Measurements from ENCODE around the gene AQP9. TPM values are rescaled to one million over a fixed set of nuclear protein-coding genes. Genes with fewer than 3 reads are reported as not detected.

AQP9 gene
- total RNA-seq, 1 donor from 2014 or later = not detected

DNA sequence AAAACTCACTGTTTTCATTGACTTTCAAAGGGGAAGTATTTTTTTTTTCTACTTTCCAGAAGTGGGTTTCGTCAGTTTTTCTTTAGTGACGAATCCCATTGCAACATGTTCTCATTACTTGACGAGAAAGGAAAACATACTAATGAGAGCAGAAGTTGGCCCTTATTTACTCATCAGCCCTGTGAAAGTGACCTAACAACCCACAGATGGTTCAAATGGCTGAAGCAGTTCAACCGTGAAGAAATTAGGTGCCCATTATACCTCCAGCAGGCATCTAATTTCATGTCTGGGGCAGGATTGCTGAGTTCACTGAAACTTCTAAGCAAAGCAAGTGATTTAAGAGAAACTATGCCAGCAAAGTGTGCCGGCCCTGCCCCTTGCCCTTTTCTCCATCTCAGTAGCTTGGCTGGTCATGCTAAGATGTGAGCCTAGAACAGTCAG, 9.0 kb downstream of the AQP9 start:
- TF ChIP-seq EZH2 (IDR thresholded peaks at IDR 0.05) (no peak), EZH2phosphoT487 (IDR thresholded peaks at IDR 0.05) (no peak)
- Histone ChIP-seq H2AFZ (replicated peaks) (no peak overlapping the region), H4K20me1 (ENCODE audit: low read depth) (no peaks in the 10 kb centered on the region), H3F3A (ENCODE audit: low read depth) (no peaks in the 10 kb centered on the region), H3K79me2 (ENCODE audit: low read depth) (no peaks in the 10 kb centered on the region), H3K27me3 (no peaks in the 10 kb centered on the region), H3K9me3 (ENCODE audit: low read depth) (no peaks in the 10 kb centered on the region), H3K4me3 (no peak overlapping the region), H3K36me3 (no peaks in the 10 kb centered on the region), H3K9ac (no peak overlapping the region), H3K4me2 (no peak overlapping the region), H3K4me1 (peaks cover 3% of the 10 kb centered on the region), H3K27ac (no peak overlapping the region)
- no peaks in the 10 kb centered on the region for H3K9me3 Mint-ChIP-seq
- no peak overlapping the region for H3K27ac Mint-ChIP-seq
- H3K27me3 Mint-ChIP-seq (ENCODE audit: insufficient read depth, low read depth) = no peaks in the 10 kb centered on the region
- H3K36me3 Mint-ChIP-seq = no peaks in the 10 kb centered on the region
- peaks cover 4% of the 10 kb centered on the region for H3K4me1 Mint-ChIP-seq
- no peak for DNase-seq (ENCODE audit: low spot score)
- H3K4me3 Mint-ChIP-seq = no peak overlapping the region

- H3K79me2 ChIP-seq (ENCODE audit: low read depth) = no peaks in the 10 kb centered on the region
- TF ChIP-seq, protein P1, sequence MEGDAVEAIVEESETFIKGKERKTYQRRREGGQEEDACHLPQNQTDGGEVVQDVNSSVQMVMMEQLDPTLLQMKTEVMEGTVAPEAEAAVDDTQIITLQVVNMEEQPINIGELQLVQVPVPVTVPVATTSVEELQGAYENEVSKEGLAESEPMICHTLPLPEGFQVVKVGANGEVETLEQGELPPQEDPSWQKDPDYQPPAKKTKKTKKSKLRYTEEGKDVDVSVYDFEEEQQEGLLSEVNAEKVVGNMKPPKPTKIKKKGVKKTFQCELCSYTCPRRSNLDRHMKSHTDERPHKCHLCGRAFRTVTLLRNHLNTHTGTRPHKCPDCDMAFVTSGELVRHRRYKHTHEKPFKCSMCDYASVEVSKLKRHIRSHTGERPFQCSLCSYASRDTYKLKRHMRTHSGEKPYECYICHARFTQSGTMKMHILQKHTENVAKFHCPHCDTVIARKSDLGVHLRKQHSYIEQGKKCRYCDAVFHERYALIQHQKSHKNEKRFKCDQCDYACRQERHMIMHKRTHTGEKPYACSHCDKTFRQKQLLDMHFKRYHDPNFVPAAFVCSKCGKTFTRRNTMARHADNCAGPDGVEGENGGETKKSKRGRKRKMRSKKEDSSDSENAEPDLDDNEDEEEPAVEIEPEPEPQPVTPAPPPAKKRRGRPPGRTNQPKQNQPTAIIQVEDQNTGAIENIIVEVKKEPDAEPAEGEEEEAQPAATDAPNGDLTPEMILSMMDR (IDR thresholded peaks at IDR 0.05) = no peak
- TF ChIP-seq EZH2phosphoT487 (IDR thresholded peaks at IDR 0.05) = no peak
- no peak for TF ChIP-seq EZH2 (IDR thresholded peaks at IDR 0.05)
- Mint-ChIP-seq H3K27ac (no peak overlapping the region), H3K4me1 (peaks cover 4% of the 10 kb centered on the region), H3K36me3 (no peaks in the 10 kb centered on the region), H3K9me3 (no peaks in the 10 kb centered on the region), H3K27me3 (ENCODE audit: insufficient read depth, low read depth) (no peaks in the 10 kb centered on the region), H3K4me3 (no peak overlapping the region)
- H3K4me1 ChIP-seq = peaks cover 3% of the 10 kb centered on the region
- no peaks in the 10 kb centered on the region for H3K27me3 ChIP-seq
- H3K27ac ChIP-seq = no peak overlapping the region
- H3K4me2 ChIP-seq = no peak overlapping the region
- H3K9ac ChIP-seq = no peak overlapping the region
- H3K9me3 ChIP-seq (ENCODE audit: low read depth) = no peaks in the 10 kb centered on the region
- H3K4me3 ChIP-seq = no peak overlapping the region
- H2AFZ ChIP-seq (replicated peaks) = no peak overlapping the region
- H3F3A ChIP-seq (ENCODE audit: low read depth) = no peaks in the 10 kb centered on the region
- H3K36me3 ChIP-seq = no peaks in the 10 kb centered on the region
- DNase-seq (ENCODE audit: low spot score) = no peak
- no peaks in the 10 kb centered on the region for H4K20me1 ChIP-seq (ENCODE audit: low read depth)
Observed at GRCh38 chr15:58148120-58148519, 9.9 kb downstream of the AQP9 start.

DNA sequence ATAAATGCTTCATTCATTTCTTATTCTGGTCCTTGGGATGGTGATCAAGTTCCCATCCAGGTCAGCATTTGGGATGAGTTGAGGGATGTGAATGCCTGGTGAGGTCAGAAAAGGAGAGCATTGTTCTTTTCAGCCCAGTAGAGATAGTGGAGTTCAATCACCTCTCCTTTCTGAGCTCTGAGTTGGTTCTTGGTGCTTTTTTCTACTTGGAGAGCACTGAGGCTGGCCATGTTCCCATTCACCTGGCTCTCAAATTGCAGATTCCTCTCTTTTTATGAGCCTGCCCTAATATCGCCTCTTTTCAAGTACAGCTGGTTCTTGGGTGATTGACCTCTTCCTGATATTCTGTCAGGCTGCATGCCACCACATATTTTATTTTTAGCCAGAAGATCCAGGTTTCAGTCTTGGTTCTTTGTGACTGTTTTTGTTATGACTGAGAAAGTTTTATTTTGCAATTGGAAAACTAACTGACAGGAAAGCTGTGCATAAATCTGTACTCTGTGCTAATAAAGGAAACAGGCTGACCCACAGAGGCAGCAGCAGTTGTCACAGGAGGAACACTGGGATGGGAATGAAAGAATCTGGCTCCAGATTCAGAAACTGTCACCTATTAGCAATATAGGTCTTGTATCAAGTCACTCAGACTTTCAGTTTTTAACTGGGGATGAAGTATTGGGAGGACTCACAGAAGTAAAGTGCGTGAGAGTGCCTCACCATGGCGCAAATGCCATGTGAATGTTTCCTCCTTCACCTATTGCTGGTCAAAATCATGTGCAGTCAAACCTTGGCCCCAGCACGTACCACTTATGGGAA, 10.7 kb downstream of the AQP9 start:
- H3K27me3 ChIP-seq = no peaks in the 10 kb centered on the region
- no peak overlapping the region for H3K9ac ChIP-seq
- H2AFZ ChIP-seq (replicated peaks) = no peak overlapping the region
- H3F3A ChIP-seq (ENCODE audit: low read depth) = no peaks in the 10 kb centered on the region
- no peaks in the 10 kb centered on the region for H3K36me3 ChIP-seq
- no peak for DNase-seq (ENCODE audit: low spot score)
- Mint-ChIP-seq H3K27me3 (ENCODE audit: insufficient read depth, low read depth) (no peaks in the 10 kb centered on the region), H3K4me3 (no peak overlapping the region), H3K36me3 (no peaks in the 10 kb centered on the region), H3K4me1 (peaks cover 4% of the 10 kb centered on the region), H3K9me3 (no peaks in the 10 kb centered on the region), H3K27ac (no peak overlapping the region)
- no peaks in the 10 kb centered on the region for H3K9me3 ChIP-seq (ENCODE audit: low read depth)
- no peak for TF ChIP-seq EZH2phosphoT487 (IDR thresholded peaks at IDR 0.05)
- TF ChIP-seq EZH2 (IDR thresholded peaks at IDR 0.05) = no peak
- TF ChIP-seq, protein P1 (IDR thresholded peaks at IDR 0.05) = no peak
- H3K4me3 ChIP-seq = no peak overlapping the region
- H3K4me1 ChIP-seq = peaks cover 3% of the 10 kb centered on the region
- H3K27ac ChIP-seq = no peak overlapping the region
- H3K4me2 ChIP-seq = no peak overlapping the region
- H4K20me1 ChIP-seq (ENCODE audit: low read depth) = no peaks in the 10 kb centered on the region
- H3K79me2 ChIP-seq (ENCODE audit: low read depth) = no peaks in the 10 kb centered on the region

DNA sequence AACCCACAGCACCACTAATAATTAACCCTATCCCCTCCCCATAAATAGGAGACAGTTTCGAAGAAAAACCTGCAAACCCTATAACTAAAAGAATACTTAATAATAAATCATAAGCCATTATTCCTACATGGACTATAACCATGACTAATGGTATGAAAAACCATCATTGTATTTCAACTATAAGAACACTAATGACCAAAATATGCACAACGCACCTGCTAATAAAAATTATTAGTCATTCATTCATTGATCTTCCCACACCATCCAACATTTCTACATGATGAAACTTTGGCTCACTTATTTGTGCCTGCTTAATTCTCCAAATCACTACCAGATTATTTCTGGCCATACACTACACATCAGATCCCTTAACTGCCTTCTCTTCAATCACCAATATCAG, 16.6 kb downstream of the AQP9 start:
- H3F3A ChIP-seq (ENCODE audit: low read depth) = no peaks in the 10 kb centered on the region
- Mint-ChIP-seq H3K36me3 (no peaks in the 10 kb centered on the region), H3K9me3 (no peaks in the 10 kb centered on the region), H3K4me3 (no peak overlapping the region), H3K27ac (no peak overlapping the region), H3K27me3 (ENCODE audit: insufficient read depth, low read depth) (no peaks in the 10 kb centered on the region), H3K4me1 (peaks cover 5% of the 10 kb centered on the region)
- H3K9ac ChIP-seq = no peak overlapping the region
- no peaks in the 10 kb centered on the region for H4K20me1 ChIP-seq (ENCODE audit: low read depth)
- H3K36me3 ChIP-seq = no peaks in the 10 kb centered on the region
- no peak for DNase-seq (ENCODE audit: low spot score)
- no peak overlapping the region for H3K4me2 ChIP-seq
- no peaks in the 10 kb centered on the region for H3K4me1 ChIP-seq
- no peaks in the 10 kb centered on the region for H3K79me2 ChIP-seq (ENCODE audit: low read depth)
- no peak overlapping the region for H3K4me3 ChIP-seq
- TF ChIP-seq EZH2phosphoT487 (IDR thresholded peaks at IDR 0.05) = no peak
- TF ChIP-seq, protein P1 (IDR thresholded peaks at IDR 0.05) = no peak
- no peak for TF ChIP-seq EZH2 (IDR thresholded peaks at IDR 0.05)
- no peaks in the 10 kb centered on the region for H3K27me3 ChIP-seq
- H2AFZ ChIP-seq (replicated peaks) = no peak overlapping the region
- no peaks in the 10 kb centered on the region for H3K9me3 ChIP-seq (ENCODE audit: low read depth)
- no peak overlapping the region for H3K27ac ChIP-seq
